HFFc6 (cell line): Measurements from ENCODE around the gene MT1X. TPM values are rescaled to one million over a fixed set of nuclear protein-coding genes. Genes with fewer than 3 reads are reported as not detected.

Experiments
- DNase-seq: peaks from one replicate; pipeline ENCODE4 v3.0.0-alpha.2; 2018
- H3K27ac Mint-ChIP-seq: 2 replicates; pipeline ENCODE4 v1.8.0; 2020; ENCODE audit warnings: mild to moderate bottlenecking, mixed read lengths
- H3K27me3 Mint-ChIP-seq: 2 replicates; pipeline ENCODE4 v1.8.0; 2021; ENCODE audit warnings: mild to moderate bottlenecking, moderate library complexity, mixed read lengths; ENCODE audit not compliant: insufficient read depth
- H3K36me3 Mint-ChIP-seq: 2 replicates; pipeline ENCODE4 v1.8.0; 2021; ENCODE audit warnings: low read depth, mixed read lengths
- H3K4me1 Mint-ChIP-seq: 2 replicates; pipeline ENCODE4 v1.8.0; 2020; ENCODE audit warnings: low read depth, mixed read lengths
- H3K4me3 Mint-ChIP-seq: 2 replicates; pipeline ENCODE4 v1.8.0; 2020; ENCODE audit warnings: mild to moderate bottlenecking, moderate library complexity, mixed read lengths
- H3K9me3 Mint-ChIP-seq: 2 replicates; pipeline ENCODE4 v1.8.0; 2020; ENCODE audit warnings: mild to moderate bottlenecking, mixed read lengths
- total RNA-seq, 6 experiments: library from RNA; stranded (reverse); fragmentation: NEBNext Ultra II Directional; extraction: Animal tissue kit (Norgen Biotek cat#: 25700); gene quantifications; 2 replicates in 1 of 6; 3 replicates in 5 of 6; pipeline ENCODE4 v1.2.3, GENCODE V29; 2021
- TF ChIP-seq, protein P1 (sequence below): fragments of 200-600 bp; sonication (generic); IDR thresholded peaks from 2 replicates; pipeline ENCODE4 v1.5.0; 2021; ENCODE audit warnings: antibody characterized with exemption, mild to moderate bottlenecking

MT1X gene
- total RNA-seq, 6 experiments from 2014 or later: 28.0 to 38.7 (median 33.3) TPM

DNA sequence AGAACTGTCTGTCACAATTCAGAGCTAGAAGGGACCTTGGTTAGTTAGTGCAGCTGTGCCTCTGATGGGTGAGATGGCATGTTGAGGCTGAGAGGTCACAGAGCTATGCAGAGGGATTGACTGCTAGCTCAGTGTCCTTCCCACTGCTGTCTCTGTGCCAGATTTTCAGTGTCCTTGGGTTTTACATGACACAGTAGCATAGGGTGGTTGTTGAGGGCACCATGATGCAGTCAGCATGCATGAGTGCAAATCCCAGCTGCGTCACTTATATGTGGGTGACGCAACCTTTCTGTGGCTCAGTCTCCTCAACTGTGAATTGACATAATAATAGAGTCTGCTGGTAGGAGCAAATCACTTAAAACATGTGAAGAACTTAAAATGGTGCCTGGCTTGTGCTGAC is 41.1 kb upstream of the MT1X start:
- TF ChIP-seq, protein P1, sequence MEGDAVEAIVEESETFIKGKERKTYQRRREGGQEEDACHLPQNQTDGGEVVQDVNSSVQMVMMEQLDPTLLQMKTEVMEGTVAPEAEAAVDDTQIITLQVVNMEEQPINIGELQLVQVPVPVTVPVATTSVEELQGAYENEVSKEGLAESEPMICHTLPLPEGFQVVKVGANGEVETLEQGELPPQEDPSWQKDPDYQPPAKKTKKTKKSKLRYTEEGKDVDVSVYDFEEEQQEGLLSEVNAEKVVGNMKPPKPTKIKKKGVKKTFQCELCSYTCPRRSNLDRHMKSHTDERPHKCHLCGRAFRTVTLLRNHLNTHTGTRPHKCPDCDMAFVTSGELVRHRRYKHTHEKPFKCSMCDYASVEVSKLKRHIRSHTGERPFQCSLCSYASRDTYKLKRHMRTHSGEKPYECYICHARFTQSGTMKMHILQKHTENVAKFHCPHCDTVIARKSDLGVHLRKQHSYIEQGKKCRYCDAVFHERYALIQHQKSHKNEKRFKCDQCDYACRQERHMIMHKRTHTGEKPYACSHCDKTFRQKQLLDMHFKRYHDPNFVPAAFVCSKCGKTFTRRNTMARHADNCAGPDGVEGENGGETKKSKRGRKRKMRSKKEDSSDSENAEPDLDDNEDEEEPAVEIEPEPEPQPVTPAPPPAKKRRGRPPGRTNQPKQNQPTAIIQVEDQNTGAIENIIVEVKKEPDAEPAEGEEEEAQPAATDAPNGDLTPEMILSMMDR: no peak
- H3K4me3 Mint-ChIP-seq: no peak overlapping the region
- peaks cover 81% of the 10 kb centered on the region for H3K27me3 Mint-ChIP-seq
- H3K4me1 Mint-ChIP-seq: peaks cover 20% of the 10 kb centered on the region
- H3K9me3 Mint-ChIP-seq: no peaks in the 10 kb centered on the region
- no peak for DNase-seq
- H3K36me3 Mint-ChIP-seq: no peaks in the 10 kb centered on the region
- H3K27ac Mint-ChIP-seq: no peak overlapping the region

DNA sequence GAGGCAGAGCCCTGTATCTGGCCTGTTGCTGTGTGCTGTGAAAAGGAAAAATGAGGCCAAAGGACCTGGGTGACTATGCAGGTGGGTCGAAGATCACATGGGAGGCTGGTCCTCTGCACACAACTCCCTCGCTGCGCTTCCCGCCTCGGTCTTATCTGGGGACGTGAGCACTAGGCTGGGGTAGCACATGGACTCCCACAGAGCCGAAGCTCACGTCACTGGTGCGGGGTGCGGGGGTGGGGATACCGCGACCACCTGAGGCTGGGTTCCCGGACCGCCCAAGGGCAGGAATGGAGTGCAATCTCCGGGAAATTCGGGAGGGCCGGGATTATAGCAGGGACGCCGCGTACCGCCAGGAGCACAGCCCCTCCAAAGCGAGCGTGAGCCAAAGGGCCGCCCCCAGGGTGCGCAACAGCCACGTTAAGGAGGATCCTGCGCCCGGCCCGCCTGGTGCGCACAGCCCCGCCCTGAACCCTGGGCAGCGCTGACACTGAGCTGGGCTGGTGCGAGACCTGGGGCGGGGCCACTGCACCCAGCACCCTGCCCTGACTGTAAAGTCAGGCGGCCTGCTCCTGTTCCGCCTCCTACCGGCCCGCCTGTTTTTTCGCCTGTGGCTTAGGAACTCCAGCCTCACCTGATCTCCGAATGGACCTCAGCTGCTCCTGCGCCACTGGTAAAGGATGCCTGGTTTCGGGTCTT is 39.0 kb upstream of the MT1X start:
- Mint-ChIP-seq H3K27ac (no peak overlapping the region), H3K27me3 (peaks cover 76% of the 10 kb centered on the region), H3K36me3 (no peaks in the 10 kb centered on the region), H3K4me1 (peaks cover 13% of the 10 kb centered on the region), H3K4me3 (peak overlapping the region; percentile 66), H3K9me3 (no peaks in the 10 kb centered on the region)
- TF ChIP-seq, protein P1: peak; percentile 52
- DNase-seq: peak; percentile 17

DNA sequence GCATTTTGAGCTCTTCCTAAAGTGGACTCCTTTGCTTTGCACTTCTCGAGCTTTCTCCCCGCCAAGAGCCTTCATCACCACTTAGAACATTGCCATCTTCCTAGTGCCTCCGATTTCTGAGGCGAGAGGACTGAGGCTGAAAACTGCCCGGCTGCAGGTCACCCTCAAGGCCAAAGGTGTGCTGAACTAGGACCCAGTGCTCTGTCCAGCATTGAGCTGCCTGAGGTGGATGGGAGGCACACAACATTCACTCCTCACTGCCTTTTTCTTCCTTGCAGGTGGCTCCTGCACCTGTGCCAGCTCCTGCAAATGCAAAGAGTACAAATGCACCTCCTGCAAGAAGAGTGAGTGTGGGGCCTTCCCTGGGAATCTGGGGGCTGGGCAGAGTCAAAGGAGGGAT is 38.4 kb upstream of the MT1X start:
- peak overlapping the region; percentile 66 for H3K4me3 Mint-ChIP-seq
- no peak for DNase-seq
- no peaks in the 10 kb centered on the region for H3K36me3 Mint-ChIP-seq
- H3K9me3 Mint-ChIP-seq: no peaks in the 10 kb centered on the region
- H3K27me3 Mint-ChIP-seq: peaks cover 77% of the 10 kb centered on the region
- H3K4me1 Mint-ChIP-seq: peaks cover 13% of the 10 kb centered on the region
- no peak overlapping the region for H3K27ac Mint-ChIP-seq
- TF ChIP-seq, protein P1: no peak

DNA sequence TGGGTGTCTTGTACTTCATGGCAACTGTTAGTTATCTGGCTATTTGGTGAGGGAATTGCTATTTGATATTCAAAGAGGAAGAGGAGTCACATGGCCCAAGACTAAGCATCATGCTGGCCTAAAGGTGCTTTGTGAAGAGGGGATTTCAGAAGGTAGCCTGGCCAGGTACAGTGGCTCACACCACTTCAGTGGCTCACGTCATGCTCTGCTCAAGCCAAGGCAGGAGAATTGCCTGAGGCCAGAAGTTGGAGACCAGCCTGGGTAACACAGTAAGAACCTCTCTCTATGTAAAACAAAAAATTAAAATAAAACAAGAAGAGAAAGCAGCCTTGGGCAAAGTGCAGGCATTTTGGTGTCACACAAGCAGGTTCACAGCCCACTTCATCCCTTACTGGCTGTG is 37.0 kb upstream of the MT1X start:
- H3K4me1 Mint-ChIP-seq: peaks cover 13% of the 10 kb centered on the region
- H3K9me3 Mint-ChIP-seq: no peaks in the 10 kb centered on the region
- H3K36me3 Mint-ChIP-seq: no peaks in the 10 kb centered on the region
- DNase-seq: no peak
- no peak overlapping the region for H3K27ac Mint-ChIP-seq
- peaks cover 70% of the 10 kb centered on the region for H3K27me3 Mint-ChIP-seq
- TF ChIP-seq, protein P1: no peak
- no peak overlapping the region for H3K4me3 Mint-ChIP-seq

DNA sequence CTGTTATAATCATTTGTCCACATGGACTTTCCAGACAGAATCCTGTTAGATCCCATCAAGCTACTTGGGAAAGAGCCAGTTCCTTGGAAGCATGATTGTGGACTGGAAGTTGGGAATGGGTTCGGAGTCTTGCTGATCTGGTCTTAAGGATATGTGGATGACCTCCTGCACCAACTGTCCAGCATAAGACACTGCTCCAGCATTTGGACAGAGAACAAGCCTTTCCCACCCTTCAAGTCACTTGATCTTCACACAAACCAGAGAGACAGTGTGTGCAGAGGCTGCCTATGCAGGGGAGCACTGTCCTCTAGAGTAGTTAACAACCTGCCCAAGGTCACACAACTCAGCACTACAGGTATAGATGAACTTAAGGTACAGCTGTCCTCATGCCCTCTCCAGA is 36.4 kb upstream of the MT1X start:
- H3K4me3 Mint-ChIP-seq: no peak overlapping the region
- peaks cover 13% of the 10 kb centered on the region for H3K4me1 Mint-ChIP-seq
- H3K27me3 Mint-ChIP-seq: peaks cover 72% of the 10 kb centered on the region
- TF ChIP-seq, protein P1: no peak
- H3K27ac Mint-ChIP-seq: no peak overlapping the region
- no peak for DNase-seq
- H3K36me3 Mint-ChIP-seq: no peaks in the 10 kb centered on the region
- no peaks in the 10 kb centered on the region for H3K9me3 Mint-ChIP-seq
